ENCODE measurements around the gene NDUFA11.

NDUFA11 gene

DNA sequence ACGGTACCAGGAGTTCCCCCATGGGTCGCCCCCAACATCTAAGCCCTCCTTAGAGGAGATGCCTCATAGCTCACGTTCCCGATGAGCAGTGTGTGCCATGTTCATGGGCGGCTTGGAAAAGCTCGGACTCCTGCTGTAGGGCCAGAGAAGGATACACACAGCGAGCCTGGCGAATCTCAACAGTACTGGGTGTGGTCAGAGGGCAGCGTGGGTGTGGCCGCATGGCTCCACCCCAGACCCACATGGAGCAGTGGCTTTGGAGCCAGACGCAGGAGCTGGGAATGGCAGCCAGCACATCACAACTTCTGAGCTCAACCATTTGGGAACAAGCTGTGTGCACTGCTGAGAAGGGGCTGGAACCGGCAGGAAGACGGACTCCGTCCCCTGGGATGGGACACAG lies 26.0 kb upstream of the NDUFA11 start:
- no peaks in the 10 kb centered on the region for H4K20me1 ChIP-seq (ENCODE audit: insufficient read depth, low read length, poor library complexity, severe bottlenecking)
- H3K36me3 ChIP-seq (ENCODE audit: insufficient read depth, low read length), result peaks cover 90% of the 10 kb centered on the region; the same call in 1 of the 2 replicates
- no peaks in the 10 kb centered on the region for H3K9me2 ChIP-seq (replicated peaks; ENCODE audit: low read depth, low read length)
- H3K4me3 ChIP-seq (ENCODE audit: low read length, poor library complexity, severe bottlenecking), result no peak overlapping the region
- H2AFZ ChIP-seq (ENCODE audit: low read length), result no peak overlapping the region
- H3K79me2 ChIP-seq (ENCODE audit: insufficient read depth, low read length), result no peaks in the 10 kb centered on the region; the same call in 1 of the 2 replicates
- no peaks in the 10 kb centered on the region for H3K27me3 ChIP-seq (ENCODE audit: insufficient read depth, low read length, poor library complexity, severe bottlenecking)
- H3K9ac ChIP-seq (ENCODE audit: low read depth, low read length, poor library complexity, severe bottlenecking), result no peak overlapping the region
- TF ChIP-seq, protein P1, sequence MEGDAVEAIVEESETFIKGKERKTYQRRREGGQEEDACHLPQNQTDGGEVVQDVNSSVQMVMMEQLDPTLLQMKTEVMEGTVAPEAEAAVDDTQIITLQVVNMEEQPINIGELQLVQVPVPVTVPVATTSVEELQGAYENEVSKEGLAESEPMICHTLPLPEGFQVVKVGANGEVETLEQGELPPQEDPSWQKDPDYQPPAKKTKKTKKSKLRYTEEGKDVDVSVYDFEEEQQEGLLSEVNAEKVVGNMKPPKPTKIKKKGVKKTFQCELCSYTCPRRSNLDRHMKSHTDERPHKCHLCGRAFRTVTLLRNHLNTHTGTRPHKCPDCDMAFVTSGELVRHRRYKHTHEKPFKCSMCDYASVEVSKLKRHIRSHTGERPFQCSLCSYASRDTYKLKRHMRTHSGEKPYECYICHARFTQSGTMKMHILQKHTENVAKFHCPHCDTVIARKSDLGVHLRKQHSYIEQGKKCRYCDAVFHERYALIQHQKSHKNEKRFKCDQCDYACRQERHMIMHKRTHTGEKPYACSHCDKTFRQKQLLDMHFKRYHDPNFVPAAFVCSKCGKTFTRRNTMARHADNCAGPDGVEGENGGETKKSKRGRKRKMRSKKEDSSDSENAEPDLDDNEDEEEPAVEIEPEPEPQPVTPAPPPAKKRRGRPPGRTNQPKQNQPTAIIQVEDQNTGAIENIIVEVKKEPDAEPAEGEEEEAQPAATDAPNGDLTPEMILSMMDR (conservative IDR thresholded peaks at IDR 0.05; ENCODE audit: low read length), result no peak
- TF ChIP-seq EZH2phosphoT487 (IDR thresholded peaks at IDR 0.05; ENCODE audit: borderline replicate concordance), result no peak
- no peak overlapping the region for H3K4me2 ChIP-seq (ENCODE audit: low read depth, low read length, poor library complexity, severe bottlenecking)
- no peaks in the 10 kb centered on the region for H3K9me3 ChIP-seq (ENCODE audit: insufficient read depth, low read depth, low read length)
- no peaks in the 10 kb centered on the region for H3F3A ChIP-seq (ENCODE audit: low read depth)
- H3K4me1 ChIP-seq (ENCODE audit: insufficient read depth, low read length, poor library complexity, severe bottlenecking), result no peaks in the 10 kb centered on the region

DNA sequence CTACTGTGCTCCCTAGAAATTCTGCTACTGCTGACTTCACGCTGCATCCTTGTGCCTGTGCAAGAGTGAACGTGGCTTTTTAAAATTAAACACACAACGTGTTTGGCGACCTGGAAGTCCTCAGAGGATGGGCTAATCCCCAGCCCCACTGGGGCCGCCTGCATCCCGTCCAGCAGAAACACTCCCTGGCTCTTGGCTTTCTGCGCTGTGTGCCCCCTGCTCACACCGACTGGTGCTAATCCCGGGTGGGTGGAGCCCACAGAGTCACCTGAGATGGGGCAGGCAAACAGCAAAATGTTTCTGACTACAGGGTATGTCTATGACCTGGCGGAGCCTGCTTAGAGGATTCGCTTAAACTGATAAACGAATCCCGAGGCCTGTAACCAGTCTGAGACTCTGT lies 25.6 kb upstream of the NDUFA11 start:
- H4K20me1 ChIP-seq (ENCODE audit: insufficient read depth, low read length, poor library complexity, severe bottlenecking), result no peaks in the 10 kb centered on the region
- H3K27me3 ChIP-seq (ENCODE audit: insufficient read depth, low read length, poor library complexity, severe bottlenecking), result no peaks in the 10 kb centered on the region
- no peak overlapping the region for H2AFZ ChIP-seq (ENCODE audit: low read length)
- no peaks in the 10 kb centered on the region for H3K9me3 ChIP-seq (ENCODE audit: insufficient read depth, low read depth, low read length)
- TF ChIP-seq, protein P1 (conservative IDR thresholded peaks at IDR 0.05; ENCODE audit: low read length), result no peak
- TF ChIP-seq EZH2phosphoT487 (IDR thresholded peaks at IDR 0.05; ENCODE audit: borderline replicate concordance), result no peak
- no peaks in the 10 kb centered on the region; the same call in 1 of the 2 replicates for H3K79me2 ChIP-seq (ENCODE audit: insufficient read depth, low read length)
- no peak overlapping the region for H3K4me2 ChIP-seq (ENCODE audit: low read depth, low read length, poor library complexity, severe bottlenecking)
- H3F3A ChIP-seq (ENCODE audit: low read depth), result no peaks in the 10 kb centered on the region
- H3K9me2 ChIP-seq (replicated peaks; ENCODE audit: low read depth, low read length), result no peaks in the 10 kb centered on the region
- H3K4me1 ChIP-seq (ENCODE audit: insufficient read depth, low read length, poor library complexity, severe bottlenecking), result no peaks in the 10 kb centered on the region
- H3K4me3 ChIP-seq (ENCODE audit: low read length, poor library complexity, severe bottlenecking), result no peak overlapping the region
- no peak overlapping the region for H3K9ac ChIP-seq (ENCODE audit: low read depth, low read length, poor library complexity, severe bottlenecking)
- peaks cover 93% of the 10 kb centered on the region; the same call in 1 of the 2 replicates for H3K36me3 ChIP-seq (ENCODE audit: insufficient read depth, low read length)

DNA sequence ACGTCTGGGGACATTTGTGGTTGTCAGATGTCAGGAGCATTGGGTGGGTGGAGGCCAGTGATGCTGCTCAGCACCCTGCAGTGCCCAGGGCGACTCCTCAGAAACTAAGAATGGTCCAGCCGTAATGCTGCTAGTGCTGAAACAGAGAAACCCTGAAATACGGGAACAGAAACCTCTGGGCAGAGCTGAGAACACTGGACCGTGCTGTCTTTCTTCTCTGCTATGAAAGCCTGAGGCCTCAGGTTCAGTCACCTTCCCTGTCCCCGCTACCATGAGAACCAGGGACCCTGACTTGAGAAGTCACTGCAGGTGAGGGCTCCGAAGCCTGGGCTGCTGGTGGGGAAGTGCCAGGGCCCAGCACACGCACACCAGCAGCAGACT lies 23.8 kb upstream of the NDUFA11 start:
- H3K36me3 ChIP-seq (ENCODE audit: insufficient read depth, low read length), result peaks cover 96% of the 10 kb centered on the region; the same call in 1 of the 2 replicates
- no peaks in the 10 kb centered on the region for H3K27me3 ChIP-seq (ENCODE audit: insufficient read depth, low read length, poor library complexity, severe bottlenecking)
- no peaks in the 10 kb centered on the region for H3K9me2 ChIP-seq (replicated peaks; ENCODE audit: low read depth, low read length)
- TF ChIP-seq, protein P1 (conservative IDR thresholded peaks at IDR 0.05; ENCODE audit: low read length), result no peak
- TF ChIP-seq EZH2phosphoT487 (IDR thresholded peaks at IDR 0.05; ENCODE audit: borderline replicate concordance), result no peak
- H3K9ac ChIP-seq (ENCODE audit: low read depth, low read length, poor library complexity, severe bottlenecking), result no peak overlapping the region
- no peaks in the 10 kb centered on the region for H3K79me2 ChIP-seq (ENCODE audit: insufficient read depth, low read length)
- H3K4me3 ChIP-seq (ENCODE audit: low read length, poor library complexity, severe bottlenecking), result no peak overlapping the region
- no peaks in the 10 kb centered on the region for H4K20me1 ChIP-seq (ENCODE audit: insufficient read depth, low read length, poor library complexity, severe bottlenecking)
- H3K4me2 ChIP-seq (ENCODE audit: low read depth, low read length, poor library complexity, severe bottlenecking), result no peak overlapping the region
- no peaks in the 10 kb centered on the region for H3K4me1 ChIP-seq (ENCODE audit: insufficient read depth, low read length, poor library complexity, severe bottlenecking)
- no peaks in the 10 kb centered on the region for H3F3A ChIP-seq (ENCODE audit: low read depth)
- H3K9me3 ChIP-seq (ENCODE audit: insufficient read depth, low read depth, low read length), result no peaks in the 10 kb centered on the region
- no peak overlapping the region for H2AFZ ChIP-seq (ENCODE audit: low read length)

Data from Loucy (cell line).